H9 (cell line): ENCODE data around the gene VIPR2. TPM values are rescaled to one million over a fixed set of nuclear protein-coding genes. Genes with fewer than 3 reads are reported as not detected.

Experiments used
- DNase-seq: peaks from one replicate; pipeline ENCODE4 v3.0.0-alpha.2; 2017
- H2AFZ ChIP-seq: one replicate; pipeline ENCODE4 v1.6.1; 2013; ENCODE audit warnings: mild to moderate bottlenecking, low read length, control low read depth, moderate library complexity
- H2AK5ac ChIP-seq: 2 replicates; pipeline ENCODE4 v1.6.1; 2013; ENCODE audit warnings: low read length, control low read depth, mixed read lengths; ENCODE audit not compliant: insufficient read length
- H2BK120ac ChIP-seq: one replicate; pipeline ENCODE4 v1.6.1; 2013; ENCODE audit warnings: low read depth, mild to moderate bottlenecking, low read length, control low read depth, inconsistent platforms; ENCODE audit not compliant: poor library complexity, severe bottlenecking
- H2BK12ac ChIP-seq: 2 replicates; pipeline ENCODE4 v1.6.1; 2013; ENCODE audit warnings: low read length, control low read depth, mixed read lengths, low read depth; ENCODE audit not compliant: insufficient read length
- H2BK15ac ChIP-seq: 2 replicates; pipeline ENCODE4 v1.6.1; 2013; ENCODE audit warnings: low read depth, low read length, control low read depth
- H2BK20ac ChIP-seq: one replicate; pipeline ENCODE4 v1.6.1; 2013; ENCODE audit warnings: low read depth, mild to moderate bottlenecking, low read length, control low read depth, inconsistent platforms; ENCODE audit not compliant: poor library complexity, severe bottlenecking
- H2BK5ac ChIP-seq: 2 replicates; pipeline ENCODE4 v1.6.1; 2013; ENCODE audit warnings: low read length, control low read depth, mixed read lengths; ENCODE audit not compliant: insufficient read length
- H3K14ac ChIP-seq: 2 replicates; pipeline ENCODE4 v1.6.1; 2013; ENCODE audit warnings: low read length, control low read depth; ENCODE audit not compliant: insufficient read depth
- H3K18ac ChIP-seq: 2 replicates; pipeline ENCODE4 v1.6.1; 2013; ENCODE audit warnings: low read depth, mild to moderate bottlenecking, mixed read lengths, low read length, control low read depth; ENCODE audit not compliant: insufficient read length
- H3K23ac ChIP-seq: 2 replicates; pipeline ENCODE4 v1.6.1; 2013; ENCODE audit warnings: low read length, control low read depth, mixed read lengths, low read depth; ENCODE audit not compliant: insufficient read length
- H3K23me2 ChIP-seq: 2 replicates; pipeline ENCODE4 v1.6.1; 2013; ENCODE audit warnings: low read depth, mild to moderate bottlenecking, mixed read lengths, low read length, control low read depth; ENCODE audit not compliant: insufficient read length, poor library complexity, severe bottlenecking
- H3K27ac ChIP-seq: 2 replicates; pipeline ENCODE4 v1.5.1; 2013; ENCODE audit warnings: low read length, control low read depth, mixed read lengths, low read depth; ENCODE audit not compliant: insufficient read length
- H3K27me3 ChIP-seq: 2 replicates; pipeline ENCODE4 v1.6.1; 2013; ENCODE audit warnings: low read length, control low read depth, inconsistent platforms; ENCODE audit not compliant: insufficient read depth
- H3K4ac ChIP-seq: 2 replicates; pipeline ENCODE4 v1.6.1; 2013; ENCODE audit warnings: low read depth, mild to moderate bottlenecking, control low read depth, inconsistent platforms, low read length, moderate library complexity
- H3K4me1 ChIP-seq: 2 replicates; pipeline ENCODE4 v1.6.1; 2013; ENCODE audit warnings: low read length, control low read depth, inconsistent platforms; ENCODE audit not compliant: insufficient read depth
- H3K4me2 ChIP-seq: 2 replicates; pipeline ENCODE4 v1.6.1; 2013; ENCODE audit warnings: low read length, control low read depth, mixed read lengths; ENCODE audit not compliant: insufficient read length, insufficient read depth
- H3K56ac ChIP-seq: 2 replicates; pipeline ENCODE4 v1.6.1; 2013; ENCODE audit warnings: low read depth, mild to moderate bottlenecking, mixed read lengths, low read length, control low read depth; ENCODE audit not compliant: insufficient read length
- H3K79me1 ChIP-seq: 2 replicates; pipeline ENCODE4 v1.6.1; 2013; ENCODE audit warnings: low read depth, mild to moderate bottlenecking, moderate library complexity, low read length, control low read depth, inconsistent platforms; ENCODE audit not compliant: insufficient read depth, poor library complexity, severe bottlenecking
- H3K79me2 ChIP-seq: 2 replicates; pipeline ENCODE4 v1.6.1; 2013; ENCODE audit warnings: low read length, control low read depth, inconsistent platforms; ENCODE audit not compliant: insufficient read depth
- H3K9ac ChIP-seq: 2 replicates; pipeline ENCODE4 v1.6.1; 2013; ENCODE audit warnings: low read length, control low read depth, mixed read lengths; ENCODE audit not compliant: insufficient read length; ENCODE audit errors: extremely low read depth
- H3K9me3 ChIP-seq: one replicate; pipeline ENCODE4 v1.6.1; 2013; ENCODE audit warnings: low read depth, low read length, inconsistent platforms; ENCODE audit not compliant: control insufficient read depth
- H3T11ph ChIP-seq: one replicate; pipeline ENCODE4 v1.6.1; 2013; ENCODE audit warnings: mild to moderate bottlenecking, low read length, control low read depth, inconsistent platforms
- H4K20me1 ChIP-seq: one replicate; pipeline ENCODE4 v1.6.1; 2013; ENCODE audit not compliant: control insufficient read depth, insufficient read length, insufficient read depth
- H4K5ac ChIP-seq: 2 replicates; pipeline ENCODE4 v1.6.1; 2013; ENCODE audit warnings: low read depth, mild to moderate bottlenecking, mixed read lengths, low read length, control low read depth; ENCODE audit not compliant: insufficient read length
- H4K8ac ChIP-seq: replicated peaks from 2 replicates; pipeline ENCODE4 v1.6.1; 2013; ENCODE audit warnings: low read length, control low read depth, mixed read lengths, low read depth; ENCODE audit not compliant: insufficient read length
- H4K91ac ChIP-seq: 2 replicates; pipeline ENCODE4 v1.6.1; 2013; ENCODE audit warnings: low read depth, mild to moderate bottlenecking, moderate library complexity, mixed read lengths, low read length, control low read depth; ENCODE audit not compliant: insufficient read length
- H3K27ac Mint-ChIP-seq, 3 experiments: 2 replicates in 2 of 3; 3 replicates in 1 of 3; pipeline ENCODE4 v1.8.0; 2020 to 2021; ENCODE audit warnings: mixed read lengths in 3 of 3, mild to moderate bottlenecking in 1 of 3, moderate library complexity in 1 of 3
- H3K27me3 Mint-ChIP-seq: 2 replicates; pipeline ENCODE4 v1.8.0; 2021; ENCODE audit warnings: low read depth, mild to moderate bottlenecking, moderate library complexity, mixed read lengths
- H3K36me3 Mint-ChIP-seq, 3 experiments: 2 replicates in 2 of 3; 3 replicates in 1 of 3; pipeline ENCODE4 v1.8.0; 2020 to 2021; ENCODE audit warnings: low read depth in 3 of 3, mixed read lengths in 3 of 3; ENCODE audit not compliant: insufficient read depth in 1 of 3
- H3K4me1 Mint-ChIP-seq, 2 experiments: 2 replicates each; pipeline ENCODE4 v1.8.0; 2020; ENCODE audit warnings: mixed read lengths in 2 of 2
- H3K4me3 Mint-ChIP-seq, 2 experiments: 2 replicates in 1 of 2; 3 replicates in 1 of 2; pipeline ENCODE4 v1.8.0; 2020 to 2021; ENCODE audit warnings: mild to moderate bottlenecking in 2 of 2, mixed read lengths in 2 of 2, moderate library complexity in 1 of 2
- H3K9me3 Mint-ChIP-seq, 2 experiments: 2 replicates in 1 of 2; 3 replicates in 1 of 2; pipeline ENCODE4 v1.8.0; 2020; ENCODE audit warnings: mild to moderate bottlenecking in 2 of 2, mixed read lengths in 2 of 2, moderate library complexity in 1 of 2
- WGBS: extraction: QIAGEN DNeasy Blood & Tissue Kit; methylation state at CpG from one replicate; pipeline ENCODE4 v1.1.7; 2013; ENCODE audit warnings: missing lambda C conversion rate, low lambda C conversion rate, mixed read lengths; ENCODE audit not compliant: insufficient read length; ENCODE audit errors: extremely low coverage; 5-methylcytosine and 5-hydroxymethylcytosine counted together
- total RNA-seq: library from RNA; stranded (reverse); gene quantifications from 2 replicates; pipeline ENCODE4 v1.2.1, GENCODE V29; 2021
- TF ChIP-seq, protein P1 (sequence below): fragments of 200-600 bp; sonication (generic); conservative IDR thresholded peaks from 3 replicates; pipeline ENCODE4 v1.8.0; 2021; ENCODE audit warnings: antibody characterized with exemption, mild to moderate bottlenecking

VIPR2 gene
- total RNA-seq, 1 experiment from 2014 or later, result 1.6 TPM

DNA sequence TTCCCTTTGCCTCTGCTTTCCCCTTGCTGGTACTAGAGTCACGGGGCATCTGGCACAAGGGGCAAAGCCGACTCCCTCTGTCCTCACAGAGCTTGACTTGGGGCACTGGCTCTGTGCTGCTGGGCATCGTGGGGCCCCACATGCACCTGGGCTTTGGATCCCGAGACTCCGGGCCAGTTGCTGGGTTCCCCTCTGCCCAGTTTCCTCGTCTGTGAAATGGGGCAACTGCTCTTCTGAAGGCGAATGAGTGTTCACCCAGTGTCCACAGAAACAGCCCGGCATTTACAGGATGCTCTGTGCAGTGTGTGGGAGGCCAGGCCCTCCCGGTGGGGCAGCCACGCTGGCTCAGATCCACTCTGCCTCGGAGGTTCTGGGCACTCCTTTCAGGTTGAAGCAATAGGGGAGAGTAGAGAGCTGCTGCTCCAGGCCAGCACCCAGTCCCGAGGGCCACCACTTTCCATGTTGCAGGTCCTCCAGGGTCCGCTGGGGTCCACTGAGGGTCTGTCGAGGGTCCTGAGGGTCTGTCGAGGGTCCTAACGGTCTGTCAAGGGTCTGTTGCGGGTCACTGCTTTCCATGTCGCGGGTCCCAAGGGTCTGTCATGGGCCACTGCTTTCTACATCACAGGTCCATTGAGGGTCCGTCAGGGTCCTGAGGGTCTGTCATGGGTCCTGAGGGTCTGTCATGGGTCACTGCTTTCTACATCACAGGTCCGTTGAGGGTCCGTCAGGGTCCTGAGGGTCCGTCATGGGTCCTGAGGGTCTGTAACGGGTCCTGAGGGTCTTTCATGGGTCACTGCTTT lies 103.6 kb downstream of the VIPR2 start:
- peaks cover 1% of the 10 kb centered on the region for H3K27me3 Mint-ChIP-seq
- no peak for DNase-seq
- Histone ChIP-seq H4K8ac (no peak overlapping the region), H2AFZ (no peak overlapping the region), H3K9ac (no peak overlapping the region), H3K9me3 (no peaks in the 10 kb centered on the region), H3K27me3 (no peaks in the 10 kb centered on the region), H4K20me1 (no peaks in the 10 kb centered on the region), H3K18ac (no peak overlapping the region), H3K23me2 (no peaks in the 10 kb centered on the region), H2BK120ac (no peak overlapping the region), H3K79me2 (no peaks in the 10 kb centered on the region), H4K91ac (no peak overlapping the region), H3K23ac (no peak overlapping the region), H3T11ph (no peak overlapping the region), H3K4ac (no peak overlapping the region), H3K79me1 (no peaks in the 10 kb centered on the region), H3K56ac (no peak overlapping the region), H2AK5ac (no peak overlapping the region), H2BK5ac (no peak overlapping the region), H3K4me1 (no peaks in the 10 kb centered on the region), H3K14ac (no peak overlapping the region), H2BK15ac (no peak overlapping the region), H3K27ac (no peak overlapping the region), H3K4me2 (no peak overlapping the region), H2BK20ac (no peak overlapping the region), H4K5ac (no peak overlapping the region), H2BK12ac (no peak overlapping the region)
- peaks cover 0 to 14% of the 10 kb centered on the region in 2 experiments; a peak in 2 of 4 replicates for H3K4me1 Mint-ChIP-seq
- no peak overlapping the region; a peak in 1 of 7 replicates for H3K27ac Mint-ChIP-seq
- peaks cover 3 to 7% (median 4%) of the 10 kb centered on the region in 3 experiments; a peak in 5 of 7 replicates for H3K36me3 Mint-ChIP-seq
- no CpG with 5 or more reads among the region's 24 CpGs for WGBS
- no peak overlapping the region for H3K4me3 Mint-ChIP-seq
- TF ChIP-seq, protein P1, sequence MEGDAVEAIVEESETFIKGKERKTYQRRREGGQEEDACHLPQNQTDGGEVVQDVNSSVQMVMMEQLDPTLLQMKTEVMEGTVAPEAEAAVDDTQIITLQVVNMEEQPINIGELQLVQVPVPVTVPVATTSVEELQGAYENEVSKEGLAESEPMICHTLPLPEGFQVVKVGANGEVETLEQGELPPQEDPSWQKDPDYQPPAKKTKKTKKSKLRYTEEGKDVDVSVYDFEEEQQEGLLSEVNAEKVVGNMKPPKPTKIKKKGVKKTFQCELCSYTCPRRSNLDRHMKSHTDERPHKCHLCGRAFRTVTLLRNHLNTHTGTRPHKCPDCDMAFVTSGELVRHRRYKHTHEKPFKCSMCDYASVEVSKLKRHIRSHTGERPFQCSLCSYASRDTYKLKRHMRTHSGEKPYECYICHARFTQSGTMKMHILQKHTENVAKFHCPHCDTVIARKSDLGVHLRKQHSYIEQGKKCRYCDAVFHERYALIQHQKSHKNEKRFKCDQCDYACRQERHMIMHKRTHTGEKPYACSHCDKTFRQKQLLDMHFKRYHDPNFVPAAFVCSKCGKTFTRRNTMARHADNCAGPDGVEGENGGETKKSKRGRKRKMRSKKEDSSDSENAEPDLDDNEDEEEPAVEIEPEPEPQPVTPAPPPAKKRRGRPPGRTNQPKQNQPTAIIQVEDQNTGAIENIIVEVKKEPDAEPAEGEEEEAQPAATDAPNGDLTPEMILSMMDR, result no peak
- peaks cover 11 to 14% of the 10 kb centered on the region in 2 experiments; a peak in 4 of 5 replicates for H3K9me3 Mint-ChIP-seq
